NCI-H2171 (cell line): ENCODE data around the gene RAD18.

Source experiments
- DNase-seq: peaks from one replicate; lab custom pipeline; 2025; lab: John Stamatoyannopoulos, UW

Gene RAD18

DNA sequence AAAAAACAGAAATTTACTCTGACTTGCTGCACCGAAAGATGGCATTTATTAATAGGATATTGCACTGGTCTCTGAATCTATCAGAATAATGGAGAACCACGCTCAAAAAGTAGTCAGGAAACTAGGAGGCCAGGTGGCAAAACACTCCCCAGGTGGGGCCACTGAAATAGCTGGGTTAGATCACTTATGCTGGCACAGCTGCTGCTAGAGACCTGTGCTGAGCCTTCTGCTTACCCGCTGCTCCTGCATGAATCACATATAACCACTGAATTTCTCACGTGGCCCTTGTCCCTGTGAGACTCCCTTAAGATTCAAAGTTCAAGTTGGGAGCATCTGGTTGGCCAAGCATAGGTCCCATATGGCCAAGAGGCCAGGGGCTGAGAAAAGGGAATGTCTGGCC, 127.9 kb downstream of the RAD18 start:
- DNase-seq: peak; percentile 45

- DNase-seq: no peak
Measured at GRCh38 chr3:8834974-8835373, 128.3 kb downstream of the RAD18 start.

DNA sequence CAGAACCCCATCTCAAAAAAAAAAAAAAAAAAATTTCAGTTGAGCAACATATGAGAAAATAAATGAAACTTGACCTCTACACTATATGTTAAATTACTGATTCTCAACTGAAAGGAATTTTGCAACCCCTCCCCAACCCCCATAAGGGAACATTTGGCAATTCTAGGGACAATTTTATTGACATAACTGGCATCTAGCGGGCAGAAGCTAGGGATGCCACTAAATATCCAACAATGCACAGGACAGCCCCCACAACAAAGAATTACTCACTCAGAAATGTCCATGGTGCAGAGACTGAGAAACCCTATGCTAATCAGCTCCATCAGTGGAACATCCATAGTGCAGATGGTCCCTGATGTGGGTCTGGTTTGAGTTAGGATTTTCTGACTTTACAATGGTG, 135.6 kb downstream of the RAD18 start:
- no peak for DNase-seq
